DOHH2 (cell line): ENCODE measurements around the gene PRDM15.

ENCODE experiments used
- H3F3A ChIP-seq: fragments of 200-600 bp; sonication (generic), shearing (Covaris generic); 2 replicates; pipeline ENCODE4 v1.6.0; 2016; ENCODE audit warnings: antibody characterized with exemption, mild to moderate bottlenecking; ENCODE audit not compliant: control insufficient read depth, insufficient read depth
- H3K27ac ChIP-seq: fragments of 200-600 bp; sonication (generic); 2 replicates; pipeline ENCODE4 v1.5.1; 2014; ENCODE audit warnings: low read depth, mild to moderate bottlenecking, low read length, moderate library complexity
- H3K27me3 ChIP-seq: fragments of 200-600 bp; sonication (generic); 2 replicates; pipeline ENCODE4 v1.6.1; 2014; ENCODE audit warnings: mild to moderate bottlenecking, low read length, mixed read lengths; ENCODE audit not compliant: control insufficient read depth
- H3K36me3 ChIP-seq: fragments of 200-600 bp; sonication (generic); 2 replicates; pipeline ENCODE4 v1.6.1; 2014; ENCODE audit warnings: mild to moderate bottlenecking, low read length, moderate library complexity, mixed read lengths; ENCODE audit not compliant: control insufficient read depth
- H3K4me1 ChIP-seq: fragments of 200-600 bp; sonication (generic); 2 replicates; pipeline ENCODE4 v1.6.1; 2014; ENCODE audit warnings: mild to moderate bottlenecking, low read length, mixed read lengths; ENCODE audit not compliant: control insufficient read depth
- H3K4me2 ChIP-seq: fragments of 200-600 bp; sonication (generic); 2 replicates; pipeline ENCODE4 v1.6.0; 2014; ENCODE audit warnings: mild to moderate bottlenecking, low read length, moderate library complexity
- H3K4me3 ChIP-seq: fragments of 200-600 bp; sonication (generic); 2 replicates; pipeline ENCODE4 v1.5.1; 2014; ENCODE audit warnings: mild to moderate bottlenecking, low read length, mixed read lengths
- H3K79me2 ChIP-seq: fragments of 200-600 bp; sonication (generic); 2 replicates; pipeline ENCODE4 v1.6.1; 2014; ENCODE audit warnings: mild to moderate bottlenecking, low read length, mixed read lengths; ENCODE audit not compliant: control insufficient read depth
- H3K9me2 ChIP-seq: fragments of 200-600 bp; sonication (generic); replicated peaks from 2 replicates; pipeline ENCODE4 v1.6.1; 2014; ENCODE audit warnings: mild to moderate bottlenecking, low read length, mixed read lengths; ENCODE audit not compliant: control insufficient read depth
- H3K9me3 ChIP-seq: fragments of 200-600 bp; sonication (generic); 2 replicates; pipeline ENCODE4 v1.6.1; 2014; ENCODE audit warnings: antibody characterized with exemption, low read length, mixed read lengths; ENCODE audit not compliant: control insufficient read depth, insufficient read depth
- H4K20me1 ChIP-seq: fragments of 200-600 bp; sonication (generic); 2 replicates; pipeline ENCODE4 v1.6.0; 2014; ENCODE audit warnings: low read depth, mild to moderate bottlenecking, antibody characterized with exemption, low read length, moderate library complexity; ENCODE audit not compliant: control insufficient read depth, insufficient read depth
- CTCF ChIP-seq: fragments of 200-600 bp; sonication (generic); IDR thresholded peaks from one replicate; pipeline ENCODE4 v1.5.1; 2014; ENCODE audit warnings: antibody characterized with exemption, mild to moderate bottlenecking, low read depth, low read length; ENCODE audit not compliant: poor library complexity, severe bottlenecking
- EZH2phosphoT487 ChIP-seq: fragments of 200-600 bp; sonication (generic); IDR thresholded peaks from 2 replicates; pipeline ENCODE4 v1.6.1; 2017; ENCODE audit warnings: borderline replicate concordance, mild to moderate bottlenecking, antibody characterized with exemption, low read length, moderate library complexity, mixed read lengths

The PRDM15 gene

GRCh38 chr21:41796476-41797080 lies 82.6 kb downstream of the PRDM15 start:
- Histone ChIP-seq H4K20me1 (no peaks in the 10 kb centered on the region), H3K79me2 (no peaks in the 10 kb centered on the region), H3K4me1 (no peaks in the 10 kb centered on the region; the same call in 1 of the 2 replicates), H3K27ac (no peak overlapping the region), H3K4me2 (no peak overlapping the region), H3F3A (peaks cover 11% of the 10 kb centered on the region; the same call in 1 of the 2 replicates), H3K36me3 (peaks cover 42% of the 10 kb centered on the region), H3K9me3 (peaks cover 8% of the 10 kb centered on the region; the same call in 1 of the 2 replicates), H3K9me2 (no peaks in the 10 kb centered on the region), H3K4me3 (no peak overlapping the region), H3K27me3 (no peaks in the 10 kb centered on the region)
- TF ChIP-seq EZH2phosphoT487 (no peak), CTCF (no peak)

GRCh38 chr21:41795726-41796125 lies 83.4 kb downstream of the PRDM15 start:
- H3K4me2 ChIP-seq = no peak overlapping the region
- H3K4me3 ChIP-seq = no peak overlapping the region
- no peak for TF ChIP-seq CTCF
- TF ChIP-seq EZH2phosphoT487 = no peak
- peaks cover 11% of the 10 kb centered on the region; the same call in 1 of the 2 replicates for H3F3A ChIP-seq
- no peaks in the 10 kb centered on the region for H3K27me3 ChIP-seq
- no peaks in the 10 kb centered on the region for H3K79me2 ChIP-seq
- H3K27ac ChIP-seq = no peak overlapping the region
- H3K9me3 ChIP-seq = peaks cover 8% of the 10 kb centered on the region; the same call in 1 of the 2 replicates
- no peaks in the 10 kb centered on the region for H3K9me2 ChIP-seq
- H3K36me3 ChIP-seq = peaks cover 33% of the 10 kb centered on the region
- H3K4me1 ChIP-seq = no peaks in the 10 kb centered on the region; the same call in 1 of the 2 replicates
- H4K20me1 ChIP-seq = no peaks in the 10 kb centered on the region

DNA sequence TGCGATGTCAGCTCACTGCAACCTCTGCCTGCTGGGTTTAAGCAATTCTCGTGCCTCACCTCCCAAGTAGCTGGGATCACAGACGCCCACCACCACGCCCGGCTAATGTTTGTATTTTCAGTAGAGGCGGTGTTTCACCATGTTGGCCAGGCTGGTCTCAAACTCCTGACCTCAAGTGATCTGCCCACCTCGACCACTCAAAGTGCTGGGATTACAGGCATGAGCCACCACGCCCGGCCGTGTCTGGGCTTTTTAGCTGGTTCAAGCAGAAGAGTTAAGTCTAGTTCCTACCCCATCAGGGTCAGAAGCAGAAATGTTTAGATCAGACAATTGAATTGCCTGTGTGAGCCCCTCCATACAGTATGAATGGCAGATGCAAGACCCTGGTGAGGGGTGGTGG lies 84.5 kb downstream of the PRDM15 start:
- Histone ChIP-seq H3K27ac (no peak overlapping the region), H3K9me3 (peaks cover 8% of the 10 kb centered on the region; the same call in 1 of the 2 replicates), H3K9me2 (no peaks in the 10 kb centered on the region), H4K20me1 (no peaks in the 10 kb centered on the region), H3K4me2 (no peak overlapping the region), H3K36me3 (peaks cover 22% of the 10 kb centered on the region), H3K4me1 (no peaks in the 10 kb centered on the region; the same call in 1 of the 2 replicates), H3K79me2 (no peaks in the 10 kb centered on the region), H3F3A (peaks cover 11% of the 10 kb centered on the region; the same call in 1 of the 2 replicates), H3K27me3 (no peaks in the 10 kb centered on the region), H3K4me3 (no peak overlapping the region)
- TF ChIP-seq CTCF = no peak
- no peak for TF ChIP-seq EZH2phosphoT487
